ENCODE measurements around the gene ZBTB46. TPM values are rescaled to one million over a fixed set of nuclear protein-coding genes. Genes with fewer than 3 reads are reported as not detected.

Gene ZBTB46
- total RNA-seq, 1 donor from 2014 or later, result 52.2 TPM

- Histone ChIP-seq H3K9ac (ENCODE audit: low read depth in 1 of 3, low read length in 3 of 3) (no peak overlapping the region), H3K27ac (ENCODE audit: low read depth, low read length) (no peak overlapping the region), H3K4me3 (ENCODE audit: low read length in 3 of 3) (no peak overlapping the region), H3K27me3 (ENCODE audit: control insufficient read depth in 3 of 3, insufficient read depth in 3 of 3, low read length in 3 of 3) (peaks cover 0 to 7% (median 0%) of the 10 kb centered on the region in 3 donors), H3K9me3 (ENCODE audit: control insufficient read depth in 3 of 3, low read length in 3 of 3) (no peaks in the 10 kb centered on the region), H3K4me1 (ENCODE audit: control insufficient read depth in 3 of 3, insufficient read depth in 3 of 3, low read length in 3 of 3) (peaks cover 1 to 9% (median 9%) of the 10 kb centered on the region in 3 donors), H3K36me3 (ENCODE audit: control insufficient read depth in 3 of 3, insufficient read depth in 3 of 3, low read length in 3 of 3) (no peaks in the 10 kb centered on the region)
These were observed 8.6 kb upstream of the ZBTB46 start for GRCh38 chr20:63839620-63840019.

DNA sequence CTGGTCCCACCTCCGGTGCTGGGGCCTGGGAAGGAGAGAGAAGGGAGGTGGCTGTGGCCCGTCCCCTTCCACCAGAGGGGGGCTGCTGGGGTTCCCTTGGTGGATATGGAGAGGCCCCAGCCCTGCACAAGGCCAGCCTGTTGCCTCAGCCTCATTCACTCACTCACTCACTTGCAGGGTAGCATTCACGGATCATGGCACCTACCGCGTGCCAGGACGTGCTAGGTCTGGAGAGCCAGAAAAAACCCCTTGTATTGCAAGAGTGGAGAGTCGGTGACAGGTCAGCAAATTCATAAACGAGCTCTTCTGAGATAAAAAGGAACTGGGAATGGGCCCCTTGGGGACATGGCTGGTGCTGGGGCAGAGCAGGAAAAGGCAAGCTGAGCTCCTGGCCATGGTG, 6.4 kb upstream of the ZBTB46 start:
- Histone ChIP-seq H3K4me1 (ENCODE audit: control insufficient read depth in 3 of 3, insufficient read depth in 3 of 3, low read length in 3 of 3) (peaks cover 12 to 24% (median 21%) of the 10 kb centered on the region in 3 donors), H3K27ac (ENCODE audit: low read depth, low read length) (no peak overlapping the region), H3K36me3 (ENCODE audit: control insufficient read depth in 3 of 3, insufficient read depth in 3 of 3, low read length in 3 of 3) (no peaks in the 10 kb centered on the region), H3K4me3 (ENCODE audit: low read length in 3 of 3) (no peak overlapping the region), H3K9ac (ENCODE audit: low read depth in 1 of 3, low read length in 3 of 3) (no peak overlapping the region), H3K27me3 (ENCODE audit: control insufficient read depth in 3 of 3, insufficient read depth in 3 of 3, low read length in 3 of 3) (no peaks in the 10 kb centered on the region), H3K9me3 (ENCODE audit: control insufficient read depth in 3 of 3, low read length in 3 of 3) (no peaks in the 10 kb centered on the region)

GRCh38 chr20:63836458-63837344, 5.6 kb upstream of the ZBTB46 start:
- Histone ChIP-seq H3K4me3 (ENCODE audit: low read length in 3 of 3) (no peak overlapping the region), H3K27ac (ENCODE audit: low read depth, low read length) (no peak overlapping the region), H3K9me3 (ENCODE audit: control insufficient read depth in 3 of 3, low read length in 3 of 3) (no peaks in the 10 kb centered on the region), H3K4me1 (ENCODE audit: control insufficient read depth in 3 of 3, insufficient read depth in 3 of 3, low read length in 3 of 3) (peaks cover 12 to 24% (median 21%) of the 10 kb centered on the region in 3 donors), H3K27me3 (ENCODE audit: control insufficient read depth in 3 of 3, insufficient read depth in 3 of 3, low read length in 3 of 3) (no peaks in the 10 kb centered on the region), H3K9ac (ENCODE audit: low read depth in 1 of 3, low read length in 3 of 3) (no peak overlapping the region), H3K36me3 (ENCODE audit: control insufficient read depth in 3 of 3, insufficient read depth in 3 of 3, low read length in 3 of 3) (no peaks in the 10 kb centered on the region)

GRCh38 chr20:63835021-63835858, 4.2 kb upstream of the ZBTB46 start:
- Histone ChIP-seq H3K9ac (ENCODE audit: low read depth in 1 of 3, low read length in 3 of 3) (peak overlapping the region in 2 of 3 donors; percentile 23 to 25), H3K4me1 (ENCODE audit: control insufficient read depth in 3 of 3, insufficient read depth in 3 of 3, low read length in 3 of 3) (peaks cover 12 to 24% (median 21%) of the 10 kb centered on the region in 3 donors), H3K4me3 (ENCODE audit: low read length in 3 of 3) (no peak overlapping the region), H3K9me3 (ENCODE audit: control insufficient read depth in 3 of 3, low read length in 3 of 3) (no peaks in the 10 kb centered on the region), H3K36me3 (ENCODE audit: control insufficient read depth in 3 of 3, insufficient read depth in 3 of 3, low read length in 3 of 3) (no peaks in the 10 kb centered on the region), H3K27me3 (ENCODE audit: control insufficient read depth in 3 of 3, insufficient read depth in 3 of 3, low read length in 3 of 3) (no peaks in the 10 kb centered on the region), H3K27ac (ENCODE audit: low read depth, low read length) (no peak overlapping the region)

DNA sequence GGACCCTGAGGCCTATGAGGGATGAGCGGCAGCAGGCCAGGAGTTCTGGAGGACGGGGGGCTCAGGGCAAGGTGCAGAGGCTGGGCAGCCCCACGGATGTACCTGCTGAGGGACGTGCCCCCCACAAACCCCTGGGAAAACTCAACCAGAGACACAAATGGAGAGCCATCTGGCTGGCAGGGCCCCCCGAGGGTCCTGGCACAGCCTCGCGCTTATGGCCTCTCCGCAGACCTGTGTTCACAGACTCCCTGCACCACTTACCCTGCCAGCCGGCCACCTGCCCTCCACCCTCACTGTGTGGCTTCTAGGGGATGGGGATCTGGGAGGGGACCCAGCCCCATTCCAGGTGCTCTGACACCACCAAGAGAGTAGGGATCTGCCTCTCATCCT, 3.4 kb upstream of the ZBTB46 start:
- H3K4me3 ChIP-seq (ENCODE audit: low read length in 3 of 3), result no peak overlapping the region
- H3K27ac ChIP-seq (ENCODE audit: low read depth, low read length), result no peak overlapping the region
- H3K4me1 ChIP-seq (ENCODE audit: control insufficient read depth in 3 of 3, insufficient read depth in 3 of 3, low read length in 3 of 3), result peaks cover 14 to 27% (median 24%) of the 10 kb centered on the region in 3 donors
- peaks cover 0 to 1% (median 0%) of the 10 kb centered on the region in 3 donors for H3K27me3 ChIP-seq (ENCODE audit: control insufficient read depth in 3 of 3, insufficient read depth in 3 of 3, low read length in 3 of 3)
- H3K9me3 ChIP-seq (ENCODE audit: control insufficient read depth in 3 of 3, low read length in 3 of 3), result no peaks in the 10 kb centered on the region
- no peaks in the 10 kb centered on the region for H3K36me3 ChIP-seq (ENCODE audit: control insufficient read depth in 3 of 3, insufficient read depth in 3 of 3, low read length in 3 of 3)
- H3K9ac ChIP-seq (ENCODE audit: low read depth in 1 of 3, low read length in 3 of 3), result no peak overlapping the region

DNA sequence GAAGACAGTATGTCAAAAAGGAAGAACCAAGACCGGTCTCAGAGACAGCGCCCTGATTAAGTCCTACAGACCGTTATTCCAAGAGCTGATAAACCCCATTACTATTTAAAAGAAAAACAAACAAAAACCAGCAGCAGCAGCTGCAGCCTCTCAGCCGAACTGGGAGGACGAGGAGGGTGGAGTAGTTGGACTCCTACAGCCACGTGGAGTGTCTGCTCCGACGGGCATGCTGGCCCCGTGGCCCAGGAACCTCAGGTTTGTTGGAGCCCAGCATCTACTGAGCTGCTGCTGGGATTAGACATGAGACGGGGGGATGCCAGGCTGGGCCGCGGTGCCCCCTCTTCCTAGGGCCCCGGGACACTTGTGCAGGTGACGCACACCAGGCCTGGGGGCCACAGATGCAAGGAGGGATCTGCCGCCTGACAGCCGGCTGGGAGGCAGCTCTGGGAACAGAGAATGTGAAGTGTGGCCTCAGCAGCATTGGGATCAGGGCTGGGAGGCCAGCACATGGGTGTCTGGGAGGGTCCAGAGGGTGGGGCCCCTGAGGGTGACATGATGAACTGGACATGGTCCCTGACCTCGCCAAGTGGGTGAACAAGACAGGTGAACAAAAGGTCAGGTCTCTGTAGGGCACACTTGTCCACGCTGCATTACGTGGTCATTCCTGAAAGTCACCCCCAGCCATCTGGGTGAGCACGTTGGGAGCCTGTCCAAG, 2.9 kb upstream of the ZBTB46 start:
- Histone ChIP-seq H3K9me3 (ENCODE audit: control insufficient read depth in 3 of 3, low read length in 3 of 3) (no peaks in the 10 kb centered on the region), H3K4me3 (ENCODE audit: low read length in 3 of 3) (no peak overlapping the region), H3K27me3 (ENCODE audit: control insufficient read depth in 3 of 3, insufficient read depth in 3 of 3, low read length in 3 of 3) (peaks cover 0 to 6% (median 0%) of the 10 kb centered on the region in 3 donors), H3K9ac (ENCODE audit: low read depth in 1 of 3, low read length in 3 of 3) (peak overlapping the region in 1 of 3 donors; percentile 33), H3K36me3 (ENCODE audit: control insufficient read depth in 3 of 3, insufficient read depth in 3 of 3, low read length in 3 of 3) (no peaks in the 10 kb centered on the region), H3K4me1 (ENCODE audit: control insufficient read depth in 3 of 3, insufficient read depth in 3 of 3, low read length in 3 of 3) (peaks cover 20 to 32% (median 24%) of the 10 kb centered on the region in 3 donors), H3K27ac (ENCODE audit: low read depth, low read length) (no peak overlapping the region)

DNA sequence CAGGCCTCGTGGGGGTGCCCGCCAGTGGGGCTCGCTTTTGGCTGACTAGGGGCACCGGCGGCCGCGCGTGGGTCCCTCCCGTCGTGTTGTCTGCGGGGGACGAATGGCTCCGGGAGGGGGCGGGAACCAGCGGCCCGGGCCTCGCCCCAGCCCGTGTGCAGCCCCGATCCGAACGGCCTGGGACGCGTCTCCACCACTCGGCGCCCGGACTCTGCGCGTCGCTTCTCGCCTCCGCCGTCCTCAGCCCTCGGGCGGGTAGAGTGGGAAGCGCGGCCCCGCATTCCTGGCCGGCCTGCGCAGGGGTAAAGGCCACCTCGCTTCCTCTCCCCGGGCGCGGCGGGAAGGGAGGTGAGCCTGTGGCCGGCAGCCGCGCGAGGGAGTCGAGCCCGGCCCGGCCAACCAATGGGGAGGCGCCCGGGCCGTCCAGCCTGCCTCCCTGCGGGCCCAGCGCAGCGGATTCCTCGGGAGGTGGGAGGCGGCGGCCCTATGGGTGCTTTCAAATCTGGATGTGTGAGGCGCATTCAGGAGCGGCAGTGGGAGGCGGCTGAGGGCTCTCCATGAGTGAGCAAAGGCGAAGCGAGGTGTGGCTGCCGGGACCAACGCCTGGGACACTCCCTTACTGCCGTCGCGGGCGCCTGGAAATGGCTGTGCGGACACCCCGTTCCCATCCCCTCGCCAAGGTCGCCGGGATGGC, 1.1 kb upstream of the ZBTB46 start:
- Histone ChIP-seq H3K4me1 (ENCODE audit: control insufficient read depth in 3 of 3, insufficient read depth in 3 of 3, low read length in 3 of 3) (peaks cover 20 to 37% (median 24%) of the 10 kb centered on the region in 3 donors), H3K9me3 (ENCODE audit: control insufficient read depth in 3 of 3, low read length in 3 of 3) (no peaks in the 10 kb centered on the region), H3K27ac (ENCODE audit: low read depth, low read length) (no peak overlapping the region), H3K9ac (ENCODE audit: low read depth in 1 of 3, low read length in 3 of 3) (peak overlapping the region in 1 of 3 donors; percentile 62), H3K4me3 (ENCODE audit: low read length in 3 of 3) (peak overlapping the region in 2 of 3 donors; percentile 35 to 52), H3K36me3 (ENCODE audit: control insufficient read depth in 3 of 3, insufficient read depth in 3 of 3, low read length in 3 of 3) (no peaks in the 10 kb centered on the region), H3K27me3 (ENCODE audit: control insufficient read depth in 3 of 3, insufficient read depth in 3 of 3, low read length in 3 of 3) (peaks cover 0 to 12% (median 0%) of the 10 kb centered on the region in 3 donors)

DNA sequence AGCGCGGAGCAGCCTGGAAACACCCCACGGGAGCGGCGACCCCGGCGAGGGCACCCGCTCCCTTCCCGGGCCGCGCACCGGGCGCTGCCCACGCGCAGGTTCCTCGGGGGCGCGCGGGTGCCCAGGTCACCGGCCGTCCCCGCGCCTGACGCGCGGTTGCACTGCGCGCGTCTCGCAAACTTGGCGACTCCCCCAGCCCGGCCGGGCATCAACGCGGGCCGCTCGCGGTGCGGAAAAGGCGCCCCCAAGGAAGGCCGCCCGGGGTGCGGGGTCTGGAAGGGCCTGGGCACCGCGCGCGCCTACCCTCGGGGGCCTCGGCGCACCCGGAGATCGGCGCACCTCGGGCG, 555 bp upstream of the ZBTB46 start:
- H3K4me1 ChIP-seq (ENCODE audit: control insufficient read depth in 3 of 3, insufficient read depth in 3 of 3, low read length in 3 of 3), result peaks cover 20 to 40% (median 26%) of the 10 kb centered on the region in 3 donors
- H3K36me3 ChIP-seq (ENCODE audit: control insufficient read depth in 3 of 3, insufficient read depth in 3 of 3, low read length in 3 of 3), result no peaks in the 10 kb centered on the region
- H3K9me3 ChIP-seq (ENCODE audit: control insufficient read depth in 3 of 3, low read length in 3 of 3), result no peaks in the 10 kb centered on the region
- peak overlapping the region in 2 of 3 donors; percentile 52 to 64 for H3K4me3 ChIP-seq (ENCODE audit: low read length in 3 of 3)
- peak overlapping the region in 2 of 3 donors; percentile 10 to 62 for H3K9ac ChIP-seq (ENCODE audit: low read depth in 1 of 3, low read length in 3 of 3)
- no peak overlapping the region for H3K27ac ChIP-seq (ENCODE audit: low read depth, low read length)
- peaks cover 0 to 16% (median 0%) of the 10 kb centered on the region in 3 donors for H3K27me3 ChIP-seq (ENCODE audit: control insufficient read depth in 3 of 3, insufficient read depth in 3 of 3, low read length in 3 of 3)
